Measurements from ENCODE around the gene HEPHL1.
A peak's percentile ranks its signal among the peaks of the same experiment; 100 is the strongest.

The HEPHL1 gene

DNA sequence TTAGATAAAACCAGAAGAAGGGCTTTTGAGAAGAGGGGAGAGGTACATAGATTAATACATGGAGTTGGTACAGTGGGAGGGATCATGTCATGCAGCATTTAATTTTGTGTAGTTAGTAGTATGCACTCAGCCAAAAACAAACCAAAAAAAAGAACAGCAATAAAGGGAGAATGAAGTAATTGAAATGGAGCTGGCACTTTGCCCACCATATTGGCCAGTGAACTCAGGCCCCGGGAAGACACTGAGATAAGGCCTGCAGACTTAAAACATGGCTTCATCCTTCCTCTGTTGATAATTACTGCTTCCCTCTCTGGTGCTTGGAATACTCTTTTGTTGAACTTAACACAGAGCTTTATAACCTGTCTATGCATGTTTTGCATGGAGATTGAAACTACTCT is 110.6 kb downstream of the HEPHL1 start:
- no peak overlapping the region for H3K4me3 ChIP-seq (ENCODE audit: low read depth, low read length)
- TF ChIP-seq, protein P1, sequence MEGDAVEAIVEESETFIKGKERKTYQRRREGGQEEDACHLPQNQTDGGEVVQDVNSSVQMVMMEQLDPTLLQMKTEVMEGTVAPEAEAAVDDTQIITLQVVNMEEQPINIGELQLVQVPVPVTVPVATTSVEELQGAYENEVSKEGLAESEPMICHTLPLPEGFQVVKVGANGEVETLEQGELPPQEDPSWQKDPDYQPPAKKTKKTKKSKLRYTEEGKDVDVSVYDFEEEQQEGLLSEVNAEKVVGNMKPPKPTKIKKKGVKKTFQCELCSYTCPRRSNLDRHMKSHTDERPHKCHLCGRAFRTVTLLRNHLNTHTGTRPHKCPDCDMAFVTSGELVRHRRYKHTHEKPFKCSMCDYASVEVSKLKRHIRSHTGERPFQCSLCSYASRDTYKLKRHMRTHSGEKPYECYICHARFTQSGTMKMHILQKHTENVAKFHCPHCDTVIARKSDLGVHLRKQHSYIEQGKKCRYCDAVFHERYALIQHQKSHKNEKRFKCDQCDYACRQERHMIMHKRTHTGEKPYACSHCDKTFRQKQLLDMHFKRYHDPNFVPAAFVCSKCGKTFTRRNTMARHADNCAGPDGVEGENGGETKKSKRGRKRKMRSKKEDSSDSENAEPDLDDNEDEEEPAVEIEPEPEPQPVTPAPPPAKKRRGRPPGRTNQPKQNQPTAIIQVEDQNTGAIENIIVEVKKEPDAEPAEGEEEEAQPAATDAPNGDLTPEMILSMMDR (IDR thresholded peaks at IDR 0.05; ENCODE audit: low read depth, low read length), result no peak
- no peak for TF ChIP-seq POLR2A (IDR thresholded peaks at IDR 0.05; ENCODE audit: extremely low read depth, insufficient read length)
- TF ChIP-seq, protein P2, sequence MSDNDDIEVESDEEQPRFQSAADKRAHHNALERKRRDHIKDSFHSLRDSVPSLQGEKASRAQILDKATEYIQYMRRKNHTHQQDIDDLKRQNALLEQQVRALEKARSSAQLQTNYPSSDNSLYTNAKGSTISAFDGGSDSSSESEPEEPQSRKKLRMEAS (IDR thresholded peaks at IDR 0.05; ENCODE audit: low read depth, low read length), result no peak
- no peak for TF ChIP-seq MYC (IDR thresholded peaks at IDR 0.05; ENCODE audit: low read depth, low read length)
- DNase-seq (ENCODE audit: low read depth), result no peak

DNA sequence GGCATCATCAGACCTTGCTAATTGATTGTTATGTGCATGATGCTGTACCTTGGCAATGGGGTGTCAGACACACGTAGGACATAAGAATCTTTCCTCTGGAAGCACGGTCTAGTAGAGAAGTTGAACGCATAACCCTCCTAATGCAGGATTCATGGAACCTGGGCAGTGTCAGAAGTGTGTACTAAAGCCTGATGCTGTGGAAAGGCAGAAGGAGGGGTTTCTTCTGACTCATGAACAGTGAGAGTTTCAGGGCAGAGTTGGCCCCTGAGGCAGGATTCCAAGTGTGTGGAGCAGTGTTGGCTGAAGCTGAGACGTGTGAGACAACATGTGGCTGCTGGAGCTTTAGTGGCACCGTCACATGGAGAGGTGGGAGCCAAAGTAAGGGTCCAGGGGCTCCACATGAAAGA is 111.0 kb downstream of the HEPHL1 start:
- H3K4me3 ChIP-seq (ENCODE audit: low read depth, low read length), result no peak overlapping the region
- TF ChIP-seq POLR2A (IDR thresholded peaks at IDR 0.05; ENCODE audit: extremely low read depth, insufficient read length) (no peak), MYC (IDR thresholded peaks at IDR 0.05; ENCODE audit: low read depth, low read length) (no peak)
- TF ChIP-seq, protein P1 (IDR thresholded peaks at IDR 0.05; ENCODE audit: low read depth, low read length), result no peak
- TF ChIP-seq, protein P2 (IDR thresholded peaks at IDR 0.05; ENCODE audit: low read depth, low read length), result no peak
- no peak for DNase-seq (ENCODE audit: low read depth)

DNA sequence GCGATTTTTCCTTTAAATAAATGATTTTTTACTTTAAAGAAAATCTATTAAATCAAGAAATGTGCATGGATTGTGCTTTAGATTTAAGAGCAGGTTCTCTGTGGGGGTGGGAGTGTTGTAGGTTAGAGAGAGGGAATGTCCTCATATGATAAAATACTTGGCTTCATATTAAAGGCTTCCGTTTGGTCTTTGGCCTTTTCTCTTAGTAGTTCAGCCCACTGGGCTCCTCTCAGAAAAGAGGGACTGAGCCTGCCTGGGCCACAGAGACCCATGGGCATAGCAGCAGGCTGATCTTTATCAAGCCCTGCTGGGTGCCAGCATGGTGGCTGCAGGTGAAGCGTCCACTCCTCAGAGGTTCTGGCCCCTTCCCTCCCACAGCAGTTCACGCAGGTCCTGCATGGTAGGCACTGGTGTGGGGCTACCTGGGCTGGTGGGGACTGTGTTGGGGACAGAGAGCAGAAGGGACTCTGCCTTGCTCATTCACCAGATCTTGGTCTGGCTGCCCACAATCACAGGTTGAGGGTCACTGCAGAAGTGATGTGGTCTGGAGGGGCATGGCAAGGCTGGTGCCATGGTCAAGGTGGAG is 111.8 kb downstream of the HEPHL1 start:
- DNase-seq (ENCODE audit: low read depth), result no peak
- no peak overlapping the region for H3K4me3 ChIP-seq (ENCODE audit: low read depth, low read length)
- TF ChIP-seq, protein P1 (IDR thresholded peaks at IDR 0.05; ENCODE audit: low read depth, low read length), result no peak
- no peak for TF ChIP-seq MYC (IDR thresholded peaks at IDR 0.05; ENCODE audit: low read depth, low read length)
- TF ChIP-seq, protein P2 (IDR thresholded peaks at IDR 0.05; ENCODE audit: low read depth, low read length), result no peak
- no peak for TF ChIP-seq POLR2A (IDR thresholded peaks at IDR 0.05; ENCODE audit: extremely low read depth, insufficient read length)

DNA sequence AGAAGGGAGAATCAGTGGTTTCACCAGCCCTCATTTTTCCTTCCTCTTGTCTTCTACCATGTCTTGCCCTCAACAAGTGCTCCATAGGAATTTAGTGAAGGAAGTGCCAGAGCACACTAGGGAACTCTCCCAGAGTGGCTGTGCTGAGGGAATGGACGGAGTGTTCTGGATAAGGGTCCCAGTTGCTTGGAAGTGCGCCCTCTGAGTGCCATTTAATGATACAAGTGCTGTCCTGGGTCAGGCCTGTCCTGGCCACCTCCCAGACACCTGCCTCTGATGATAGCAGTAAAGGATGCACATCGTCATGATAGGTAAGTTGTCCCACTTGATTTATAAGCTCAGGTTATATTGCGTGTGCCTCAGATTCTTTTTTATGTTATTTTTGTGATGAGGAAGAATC is 112.6 kb downstream of the HEPHL1 start:
- no peak overlapping the region for H3K4me3 ChIP-seq (ENCODE audit: low read depth, low read length)
- DNase-seq (ENCODE audit: low read depth), result no peak
- TF ChIP-seq, protein P2 (IDR thresholded peaks at IDR 0.05; ENCODE audit: low read depth, low read length), result no peak
- TF ChIP-seq, protein P1 (IDR thresholded peaks at IDR 0.05; ENCODE audit: low read depth, low read length), result no peak

DNA sequence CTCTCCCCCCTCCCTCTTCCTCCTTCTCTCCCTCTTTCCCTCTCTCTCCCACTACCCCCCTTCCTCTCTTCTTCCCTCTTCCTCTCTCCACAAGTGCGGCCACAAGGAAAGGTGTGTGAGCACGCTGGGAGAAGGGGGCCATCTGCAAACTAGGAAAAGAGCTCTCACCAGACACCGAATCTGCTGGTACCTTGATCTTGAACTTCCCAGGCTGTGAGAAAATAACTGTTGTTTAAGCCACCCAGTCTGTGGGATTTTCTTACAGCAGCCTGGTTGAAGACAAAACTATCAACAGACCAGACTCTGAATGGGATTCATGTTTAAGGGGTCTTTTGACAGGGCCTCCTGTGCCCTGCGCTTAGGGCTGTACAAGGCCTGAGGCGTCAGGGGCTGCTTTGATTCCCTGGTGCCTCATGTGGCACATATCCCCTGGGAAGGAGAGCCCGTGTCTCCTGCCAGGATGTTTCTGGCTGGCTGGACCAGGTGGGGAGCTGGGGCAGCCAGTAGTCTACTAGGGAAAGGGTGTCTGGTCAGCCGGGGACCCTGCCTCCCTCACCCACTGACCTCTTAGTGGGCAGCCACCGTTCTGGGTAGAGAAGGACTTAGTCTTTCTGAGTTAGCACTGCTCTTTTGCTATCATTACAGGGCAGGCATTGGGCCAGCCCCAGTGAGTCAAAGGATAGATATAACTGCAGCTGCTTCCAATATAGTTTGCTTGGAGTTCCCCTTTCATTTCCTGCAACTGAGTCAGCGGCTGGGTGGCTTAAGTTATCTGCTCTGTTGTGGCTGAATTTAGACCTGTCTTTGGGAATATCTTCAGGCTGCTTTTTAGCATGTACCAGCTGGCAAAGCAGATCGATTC is 113.7 kb downstream of the HEPHL1 start:
- H3K4me3 ChIP-seq (ENCODE audit: low read depth, low read length), result no peak overlapping the region
- TF ChIP-seq, protein P2 (IDR thresholded peaks at IDR 0.05; ENCODE audit: low read depth, low read length), result no peak
- TF ChIP-seq POLR2A (IDR thresholded peaks at IDR 0.05; ENCODE audit: extremely low read depth, insufficient read length), result no peak
- TF ChIP-seq MYC (IDR thresholded peaks at IDR 0.05; ENCODE audit: low read depth, low read length), result no peak
- TF ChIP-seq, protein P1 (IDR thresholded peaks at IDR 0.05; ENCODE audit: low read depth, low read length), result no peak
- DNase-seq (ENCODE audit: low read depth), result peak; percentile 55

Data from NB4 (cell line).